Nephron (organoid): Measurements from ENCODE around the gene CMTM7.

Source experiments
- H3K27ac Mint-ChIP-seq, 3 experiments: 2 replicates each; pipeline ENCODE4 v1.8.0; 2020; ENCODE audit warnings: mixed read lengths in 3 of 3, mild to moderate bottlenecking in 2 of 3, moderate library complexity in 1 of 3
- H3K27me3 Mint-ChIP-seq: 2 replicates; pipeline ENCODE4 v1.8.0; 2021; ENCODE audit warnings: low read depth, mild to moderate bottlenecking, moderate library complexity, mixed read lengths
- H3K36me3 Mint-ChIP-seq: 2 replicates; pipeline ENCODE4 v1.8.0; 2020; ENCODE audit warnings: low read depth, mixed read lengths
- H3K4me1 Mint-ChIP-seq: 2 replicates; pipeline ENCODE4 v1.8.0; 2020; ENCODE audit warnings: mixed read lengths
- H3K4me3 Mint-ChIP-seq, 3 experiments: 2 replicates each; pipeline ENCODE4 v1.8.0; 2020; ENCODE audit warnings: mild to moderate bottlenecking in 3 of 3, mixed read lengths in 3 of 3, moderate library complexity in 2 of 3
- H3K9me3 Mint-ChIP-seq: 2 replicates; pipeline ENCODE4 v1.8.0; 2020; ENCODE audit warnings: mixed read lengths
- CTCF ChIP-seq, 3 experiments: fragments of 200-600 bp; sonication (generic); IDR thresholded peaks; one replicate each; pipeline ENCODE4 v1.5.0; 2021; ENCODE audit warnings: antibody characterized with exemption in 3 of 3; ENCODE audit not compliant: unreplicated experiment in 3 of 3

Gene CMTM7

GRCh38 chr3:32452009-32452408 is 60.4 kb downstream of the CMTM7 start:
- Mint-ChIP-seq H3K27ac (no peak overlapping the region), H3K9me3 (peaks cover 6% of the 10 kb centered on the region), H3K4me1 (peaks cover 19% of the 10 kb centered on the region), H3K27me3 (peaks cover 2% of the 10 kb centered on the region), H3K4me3 (no peak overlapping the region), H3K36me3 (peaks cover 27% of the 10 kb centered on the region)
- no peak for TF ChIP-seq CTCF (IDR thresholded peaks at IDR 0.05; ENCODE audit: unreplicated experiment in 3 of 3)

DNA sequence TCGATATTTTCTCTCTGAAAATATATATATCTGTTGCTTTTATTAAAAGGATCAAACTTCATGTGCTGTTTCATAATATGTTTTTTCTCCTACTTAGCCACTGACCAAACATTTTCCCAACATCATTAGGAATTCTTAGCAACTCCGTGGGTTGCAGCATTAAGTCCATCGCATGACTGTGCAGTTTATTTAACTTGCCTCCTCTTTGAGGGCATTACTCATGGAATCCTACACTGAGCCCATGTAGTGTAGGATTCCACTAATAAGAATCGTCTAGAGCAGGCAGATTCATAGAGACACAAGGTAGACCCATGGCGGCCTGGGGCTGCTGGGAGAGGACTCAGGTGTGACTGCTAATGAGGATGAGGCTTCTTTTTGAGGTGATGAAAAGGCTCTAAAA is 61.7 kb downstream of the CMTM7 start:
- H3K27me3 Mint-ChIP-seq = peaks cover 8% of the 10 kb centered on the region
- no peaks in the 10 kb centered on the region for H3K9me3 Mint-ChIP-seq
- no peak overlapping the region for H3K27ac Mint-ChIP-seq
- H3K36me3 Mint-ChIP-seq = peaks cover 23% of the 10 kb centered on the region
- no peak for TF ChIP-seq CTCF (IDR thresholded peaks at IDR 0.05; ENCODE audit: unreplicated experiment in 3 of 3)
- no peak overlapping the region for H3K4me3 Mint-ChIP-seq
- H3K4me1 Mint-ChIP-seq = peaks cover 23% of the 10 kb centered on the region

GRCh38 chr3:32454111-32454510 is 62.5 kb downstream of the CMTM7 start:
- Mint-ChIP-seq H3K36me3 (peaks cover 23% of the 10 kb centered on the region), H3K27me3 (peaks cover 9% of the 10 kb centered on the region), H3K4me3 (no peak overlapping the region), H3K4me1 (peaks cover 24% of the 10 kb centered on the region), H3K9me3 (no peaks in the 10 kb centered on the region), H3K27ac (peak overlapping the region in 1 of 3 experiments; percentile 1)
- TF ChIP-seq CTCF (IDR thresholded peaks at IDR 0.05; ENCODE audit: unreplicated experiment in 3 of 3) = no peak

- Mint-ChIP-seq H3K36me3 (peaks cover 23% of the 10 kb centered on the region), H3K9me3 (no peaks in the 10 kb centered on the region), H3K4me1 (peaks cover 24% of the 10 kb centered on the region), H3K4me3 (no peak overlapping the region), H3K27ac (peak overlapping the region in 2 of 3 experiments; percentile 1 to 14), H3K27me3 (peaks cover 9% of the 10 kb centered on the region)
- no peak for TF ChIP-seq CTCF (IDR thresholded peaks at IDR 0.05; ENCODE audit: unreplicated experiment in 3 of 3)
Observed at GRCh38 chr3:32454731-32455608, 63.3 kb downstream of the CMTM7 start.

DNA sequence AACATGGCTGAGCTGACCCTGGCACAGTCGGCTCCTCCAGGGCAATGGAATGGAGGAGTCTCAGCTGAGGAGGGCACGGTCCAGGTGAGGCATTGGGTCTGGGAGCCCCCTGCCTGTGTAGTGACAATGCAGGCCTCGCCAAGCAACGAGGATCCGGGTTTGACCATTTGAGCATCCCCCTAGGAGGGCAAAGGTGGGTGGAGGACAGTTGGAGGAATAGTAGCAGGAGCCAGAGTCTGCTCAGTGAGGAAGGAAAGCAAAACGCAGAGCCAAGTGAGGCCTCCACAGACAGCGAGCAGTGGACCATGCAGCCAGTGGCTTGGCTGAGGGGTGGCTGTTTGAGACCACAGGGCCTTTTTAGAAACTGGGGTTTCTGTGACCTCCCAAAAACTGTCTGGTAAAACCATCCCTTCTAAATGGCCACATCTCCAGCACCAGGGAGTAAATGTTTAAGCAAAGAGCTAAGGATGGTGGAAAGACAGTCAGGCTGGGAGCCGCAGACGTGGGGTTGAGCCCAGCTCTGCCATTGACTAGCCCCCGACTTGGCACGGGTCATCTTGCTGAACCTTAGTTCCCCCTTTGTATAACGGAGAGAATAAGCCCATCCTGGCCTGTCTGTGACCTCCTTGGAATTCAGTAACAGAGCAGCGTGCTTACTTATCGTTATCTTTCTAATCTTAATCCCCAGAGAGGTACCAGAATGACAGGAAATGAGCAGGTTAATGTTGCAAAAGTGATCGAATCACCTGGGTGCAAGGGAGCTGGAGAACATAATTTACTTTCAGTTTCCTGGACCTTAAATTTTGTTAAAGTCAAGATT is 64.2 kb downstream of the CMTM7 start:
- Mint-ChIP-seq H3K4me3 (no peak overlapping the region), H3K27me3 (peaks cover 9% of the 10 kb centered on the region), H3K9me3 (no peaks in the 10 kb centered on the region), H3K36me3 (peaks cover 19% of the 10 kb centered on the region), H3K27ac (no peak overlapping the region), H3K4me1 (peaks cover 23% of the 10 kb centered on the region)
- TF ChIP-seq CTCF (IDR thresholded peaks at IDR 0.05; ENCODE audit: unreplicated experiment in 3 of 3) = no peak
